Hepatocyte (in vitro differentiated cells): Measurements from ENCODE around the gene VPS18.

ENCODE experiments used
- EZH2phosphoT487 ChIP-seq: fragments of 200-600 bp; sonication (generic); IDR thresholded peaks from one replicate; pipeline ENCODE4 v1.6.1; 2018; ENCODE audit warnings: antibody characterized with exemption, mild to moderate bottlenecking, low read depth, moderate library complexity; ENCODE audit not compliant: unreplicated experiment, severe bottlenecking
- TF ChIP-seq, protein P1 (sequence below): fragments of 200-600 bp; sonication (generic); IDR thresholded peaks from 2 replicates; pipeline ENCODE4 v1.5.1; 2016; ENCODE audit warnings: antibody characterized with exemption, mild to moderate bottlenecking; ENCODE audit not compliant: poor library complexity

DNA sequence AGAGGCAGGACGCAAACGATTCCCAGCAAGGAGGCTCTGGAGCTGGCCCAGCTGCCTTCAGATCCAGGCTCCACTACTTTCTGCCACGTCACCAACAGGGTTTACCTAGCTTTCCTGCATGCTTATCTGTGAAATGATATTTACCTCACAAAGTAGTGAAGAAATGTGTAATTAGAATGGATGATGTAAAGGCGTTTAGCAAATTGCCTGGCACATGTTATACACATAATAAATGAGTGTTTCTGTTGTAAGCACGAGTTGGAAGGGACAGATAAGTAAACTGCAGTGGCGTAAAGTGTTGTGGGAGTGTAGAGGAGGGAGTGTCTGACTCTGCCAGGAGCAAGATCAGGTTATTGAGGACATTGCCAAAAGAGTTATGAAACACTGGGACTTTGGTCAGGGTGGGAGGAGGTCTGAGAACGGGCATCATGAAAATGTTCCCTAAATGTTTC lies 55.5 kb downstream of the VPS18 start:
- TF ChIP-seq, protein P1, sequence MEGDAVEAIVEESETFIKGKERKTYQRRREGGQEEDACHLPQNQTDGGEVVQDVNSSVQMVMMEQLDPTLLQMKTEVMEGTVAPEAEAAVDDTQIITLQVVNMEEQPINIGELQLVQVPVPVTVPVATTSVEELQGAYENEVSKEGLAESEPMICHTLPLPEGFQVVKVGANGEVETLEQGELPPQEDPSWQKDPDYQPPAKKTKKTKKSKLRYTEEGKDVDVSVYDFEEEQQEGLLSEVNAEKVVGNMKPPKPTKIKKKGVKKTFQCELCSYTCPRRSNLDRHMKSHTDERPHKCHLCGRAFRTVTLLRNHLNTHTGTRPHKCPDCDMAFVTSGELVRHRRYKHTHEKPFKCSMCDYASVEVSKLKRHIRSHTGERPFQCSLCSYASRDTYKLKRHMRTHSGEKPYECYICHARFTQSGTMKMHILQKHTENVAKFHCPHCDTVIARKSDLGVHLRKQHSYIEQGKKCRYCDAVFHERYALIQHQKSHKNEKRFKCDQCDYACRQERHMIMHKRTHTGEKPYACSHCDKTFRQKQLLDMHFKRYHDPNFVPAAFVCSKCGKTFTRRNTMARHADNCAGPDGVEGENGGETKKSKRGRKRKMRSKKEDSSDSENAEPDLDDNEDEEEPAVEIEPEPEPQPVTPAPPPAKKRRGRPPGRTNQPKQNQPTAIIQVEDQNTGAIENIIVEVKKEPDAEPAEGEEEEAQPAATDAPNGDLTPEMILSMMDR, result no peak
- TF ChIP-seq EZH2phosphoT487, result no peak
